ENCODE measurements around the gene TACR1.

DNA sequence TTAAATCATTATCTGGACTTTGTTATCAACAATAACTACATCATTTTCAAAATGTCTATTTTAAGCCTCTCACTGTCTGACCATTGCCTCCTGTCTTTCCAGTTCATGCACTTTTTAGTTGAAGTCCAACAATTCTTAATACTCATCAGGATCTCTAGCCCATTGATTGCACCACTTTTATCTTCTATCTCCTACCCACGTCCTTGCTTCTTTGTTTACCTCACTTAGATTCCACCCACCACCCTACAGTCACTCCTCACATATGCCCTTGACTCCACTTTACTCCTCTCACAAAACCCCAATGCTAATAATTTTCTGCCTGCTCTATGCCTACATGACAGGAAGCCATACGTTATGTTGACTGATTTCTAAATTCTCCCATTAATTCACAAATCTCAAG, 21.9 kb downstream of the TACR1 start:
- TF ChIP-seq EZH2 (IDR thresholded peaks at IDR 0.05; ENCODE audit: low read depth), result no peak
- TF ChIP-seq, protein P1, sequence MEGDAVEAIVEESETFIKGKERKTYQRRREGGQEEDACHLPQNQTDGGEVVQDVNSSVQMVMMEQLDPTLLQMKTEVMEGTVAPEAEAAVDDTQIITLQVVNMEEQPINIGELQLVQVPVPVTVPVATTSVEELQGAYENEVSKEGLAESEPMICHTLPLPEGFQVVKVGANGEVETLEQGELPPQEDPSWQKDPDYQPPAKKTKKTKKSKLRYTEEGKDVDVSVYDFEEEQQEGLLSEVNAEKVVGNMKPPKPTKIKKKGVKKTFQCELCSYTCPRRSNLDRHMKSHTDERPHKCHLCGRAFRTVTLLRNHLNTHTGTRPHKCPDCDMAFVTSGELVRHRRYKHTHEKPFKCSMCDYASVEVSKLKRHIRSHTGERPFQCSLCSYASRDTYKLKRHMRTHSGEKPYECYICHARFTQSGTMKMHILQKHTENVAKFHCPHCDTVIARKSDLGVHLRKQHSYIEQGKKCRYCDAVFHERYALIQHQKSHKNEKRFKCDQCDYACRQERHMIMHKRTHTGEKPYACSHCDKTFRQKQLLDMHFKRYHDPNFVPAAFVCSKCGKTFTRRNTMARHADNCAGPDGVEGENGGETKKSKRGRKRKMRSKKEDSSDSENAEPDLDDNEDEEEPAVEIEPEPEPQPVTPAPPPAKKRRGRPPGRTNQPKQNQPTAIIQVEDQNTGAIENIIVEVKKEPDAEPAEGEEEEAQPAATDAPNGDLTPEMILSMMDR (conservative IDR thresholded peaks at IDR 0.05), result no peak
